SK-N-SH (cell line): ENCODE measurements around the gene ARFRP1. TPM values are rescaled to one million over a fixed set of nuclear protein-coding genes. Genes with fewer than 3 reads are reported as not detected.

Source experiments
- CTCF ChIA-PET: fragments of 300-600, 350-600 bp; formaldehyde crosslinking; extraction: SDS; loops from one replicate; lab custom pipeline; 2021; lab: Yijun Ruan, JAX
- POLR2A ChIA-PET: fragments of 350-600 bp; sonication (Branson Sonifier 250); formaldehyde crosslinking; extraction: SDS; loops from one replicate; lab custom pipeline; 2020; ENCODE audit warnings: antibody characterized with exemption, inconsistent platforms; lab: Yijun Ruan, JAX
- DNase-seq: peaks from one replicate; pipeline ENCODE4 v3.0.0; 2012
- H2AFZ ChIP-seq: fragments of 200-600 bp; sonication (generic); 2 replicates; pipeline ENCODE4 v1.8.1; 2016; ENCODE audit warnings: antibody characterized with exemption, mild to moderate bottlenecking, low read depth
- H3F3A ChIP-seq: fragments of 200-600 bp; sonication (generic); replicated peaks from 2 replicates; pipeline ENCODE3; 2016; ENCODE audit warnings: antibody characterized with exemption, mild to moderate bottlenecking; ENCODE audit not compliant: insufficient read depth
- H3K27ac ChIP-seq, 2 experiments: fragments of 200-500 bp in 1 of 2; fragments of 200-600 bp in 1 of 2; sonication (Bioruptor generic) in 1 of 2; sonication (generic), shearing (Covaris generic) in 1 of 2; 2 replicates each; pipeline versions ENCODE4 v1.5.1 to v1.6.1; 2014 to 2016; ENCODE audit warnings: low read depth in 2 of 2, inconsistent platforms in 1 of 2, low read length in 1 of 2, mild to moderate bottlenecking in 1 of 2, mixed read lengths in 1 of 2
- H3K27me3 ChIP-seq: fragments of 200-600 bp; sonication (generic), shearing (Covaris generic); 2 replicates; pipeline ENCODE4 v1.6.1; 2016; ENCODE audit warnings: mixed run types; ENCODE audit not compliant: insufficient read depth
- H3K36me3 ChIP-seq, 2 experiments: fragments of 200-500 bp in 1 of 2; fragments of 200-600 bp in 1 of 2; sonication (Bioruptor generic) in 1 of 2; sonication (generic) in 1 of 2; replicated peaks in 1 of 2; 2 replicates each; pipeline versions ENCODE3 to v1.5.1; 2014 to 2016; ENCODE audit warnings: low read length in 1 of 2, mild to moderate bottlenecking in 1 of 2; ENCODE audit not compliant: insufficient read depth in 2 of 2, control insufficient read depth in 1 of 2
- H3K4me1 ChIP-seq, 2 experiments: fragments of 200-500 bp in 1 of 2; fragments of 200-600 bp in 1 of 2; sonication (Bioruptor generic) in 1 of 2; sonication (generic), shearing (Covaris generic) in 1 of 2; 2 replicates each; pipeline versions ENCODE4 v1.5.1 to v1.6.1; 2014 to 2016; ENCODE audit warnings: low read depth in 1 of 2, low read length in 1 of 2, mixed run types in 1 of 2; ENCODE audit not compliant: insufficient read depth in 2 of 2, control insufficient read depth in 1 of 2
- H3K4me2 ChIP-seq: fragments of 200-600 bp; sonication (generic), shearing (Covaris generic); 2 replicates; pipeline ENCODE4 v1.6.1; 2017; ENCODE audit warnings: mixed run types
- H3K4me3 ChIP-seq, 2 experiments: fragments of 200-500 bp in 1 of 2; fragments of 200-600 bp in 1 of 2; sonication (Bioruptor generic) in 1 of 2; sonication (generic), shearing (Covaris generic) in 1 of 2; 2 replicates each; pipeline versions ENCODE4 v1.5.1 to v1.8.1; 2014 to 2016; ENCODE audit warnings: low read depth in 2 of 2, inconsistent platforms in 1 of 2, low read length in 1 of 2, mild to moderate bottlenecking in 1 of 2, mixed read lengths in 1 of 2, moderate library complexity in 1 of 2
- H3K79me2 ChIP-seq: fragments of 200-600 bp; sonication (generic); 2 replicates; pipeline ENCODE4 v1.8.1; 2017; ENCODE audit warnings: mild to moderate bottlenecking; ENCODE audit not compliant: insufficient read depth
- H3K9ac ChIP-seq: fragments of 200-600 bp; sonication (generic); 2 replicates; pipeline ENCODE4 v1.6.1; 2017; ENCODE audit warnings: mixed run types
- H3K9me2 ChIP-seq: fragments of 200-600 bp; sonication (generic); 2 replicates; pipeline ENCODE4 v1.6.1; 2017; ENCODE audit warnings: mixed run types
- H3K9me3 ChIP-seq: fragments of 200-600 bp; sonication (generic); 2 replicates; pipeline ENCODE4 v1.6.1; 2017; ENCODE audit warnings: mixed run types, mild to moderate bottlenecking, moderate library complexity
- H4K20me1 ChIP-seq: fragments of 200-600 bp; sonication (generic); 2 replicates; pipeline ENCODE4 v1.6.1; 2017; ENCODE audit warnings: mild to moderate bottlenecking, mixed run types; ENCODE audit not compliant: insufficient read depth
- ELF1 ChIP-seq: IDR thresholded peaks from 2 replicates; pipeline ENCODE4 v1.4.0; 2012
- EZH2phosphoT487 ChIP-seq: fragments of 200-600 bp; sonication (generic); IDR thresholded peaks from 2 replicates; pipeline ENCODE4 v1.6.1; 2017; ENCODE audit warnings: low read depth, mixed run types, mild to moderate bottlenecking, antibody characterized with exemption, moderate library complexity, borderline replicate concordance
- FOXM1 ChIP-seq: IDR thresholded peaks from 2 replicates; pipeline ENCODE4 v1.4.0; 2012; ENCODE audit warnings: low read depth, mild to moderate bottlenecking
- JUND ChIP-seq: IDR thresholded peaks from 2 replicates; pipeline ENCODE4 v1.4.0; 2012
- MAX ChIP-seq: IDR thresholded peaks from 2 replicates; pipeline ENCODE4 v1.4.0; 2012; ENCODE audit warnings: low read depth
- MEF2A ChIP-seq: IDR thresholded peaks from 2 replicates; pipeline ENCODE4 v1.4.0; 2012; ENCODE audit warnings: low read depth, borderline replicate concordance
- NRF1 ChIP-seq: IDR thresholded peaks from 2 replicates; pipeline ENCODE4 v1.6.1; 2012; ENCODE audit warnings: low read depth, mild to moderate bottlenecking, low read length
- RFX5 ChIP-seq: IDR thresholded peaks from 2 replicates; pipeline ENCODE4 v1.6.1; 2012; ENCODE audit warnings: mild to moderate bottlenecking, improper control_type of control experiment, low read length
- RXRA ChIP-seq: IDR thresholded peaks from 2 replicates; pipeline ENCODE4 v1.4.0; 2012; ENCODE audit warnings: low read depth, mild to moderate bottlenecking, borderline replicate concordance
- TAF1 ChIP-seq: IDR thresholded peaks from 2 replicates; pipeline ENCODE4 v1.6.1; 2012; ENCODE audit warnings: low read depth, mild to moderate bottlenecking, low read length, moderate library complexity, borderline replicate concordance
- TCF12 ChIP-seq: IDR thresholded peaks from 2 replicates; pipeline ENCODE4 v1.4.0; 2012
- YY1 ChIP-seq: IDR thresholded peaks from 2 replicates; pipeline ENCODE4 v1.4.0; 2012; ENCODE audit warnings: low read depth, mild to moderate bottlenecking
- ZBTB33 ChIP-seq: IDR thresholded peaks from 2 replicates; pipeline ENCODE4 v1.4.0; 2012; ENCODE audit warnings: low read depth, borderline replicate concordance
- WGBS: methylation state at CpG from one replicate; pipeline ENCODE4 v1.1.6; 2017; ENCODE audit warnings: low lambda C conversion rate; 5-methylcytosine and 5-hydroxymethylcytosine counted together
- polyA plus RNA-seq, 3 experiments: library from polyadenylated mRNA; depleted of rRNA; stranded (reverse); fragments of >200 nt; gene quantifications; 2 replicates each; pipeline ENCODE4 v1.2.3, GENCODE V29; 2012
- TF ChIP-seq, protein P1 (sequence below): IDR thresholded peaks from 2 replicates; pipeline ENCODE4; 2012
- TF ChIP-seq, protein P2 (sequence below): fragments of 150-350 bp; IDR thresholded peaks from 2 replicates; pipeline ENCODE4 v1.6.1; 2017; ENCODE audit warnings: antibody characterized with exemption, low read length, low read depth, borderline replicate concordance
- TF ChIP-seq, protein P3 (sequence below): fragments of 150-350 bp; IDR thresholded peaks from 2 replicates; pipeline ENCODE4 v1.6.1; 2016; ENCODE audit warnings: mild to moderate bottlenecking, low read depth, low read length

ARFRP1 gene
- polyA plus RNA-seq, 1 of the 3 experiments (the other 2 are of a cell fraction): 72.8 TPM

DNA sequence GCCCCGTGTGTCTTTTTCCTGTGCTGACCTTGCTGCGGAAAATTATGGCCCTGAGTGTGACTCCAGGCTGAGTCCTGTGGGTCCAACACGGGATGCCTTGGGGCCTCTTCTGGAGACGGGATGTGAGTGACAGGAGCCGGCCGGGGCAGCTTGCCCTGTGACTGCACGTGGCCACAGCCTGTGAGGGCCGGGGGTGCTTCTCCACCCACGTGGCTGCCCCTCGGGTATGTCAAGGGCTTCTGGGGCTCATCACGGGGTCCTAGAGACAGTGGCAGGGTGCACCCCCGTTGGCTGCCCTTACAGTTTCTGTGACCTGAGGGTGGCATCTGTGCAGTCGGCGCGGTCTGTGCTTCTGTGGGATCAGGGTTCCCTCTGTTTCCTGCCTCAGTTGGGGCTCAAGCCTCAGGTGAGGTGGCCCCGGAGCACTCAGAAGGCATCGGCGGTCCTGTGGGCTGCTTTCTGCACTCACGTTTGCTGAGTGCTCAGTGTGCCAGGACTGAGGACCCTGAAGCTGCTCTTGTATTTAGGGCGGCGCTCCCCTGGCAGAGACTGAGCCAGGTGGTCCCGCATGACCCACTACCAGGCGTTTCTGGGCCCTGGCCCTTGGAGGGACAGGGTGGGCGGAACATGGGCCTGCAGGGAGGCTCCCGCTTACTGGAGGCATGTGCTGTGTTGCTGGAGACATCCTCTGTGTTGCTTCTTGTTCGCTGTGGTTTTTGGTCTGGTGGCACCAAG lies 44.3 kb downstream of the ARFRP1 start (continued):
- TF ChIP-seq RXRA: no peak

- Histone ChIP-seq H3K9ac (no peak overlapping the region), H2AFZ (no peak overlapping the region), H3K36me3 (peaks cover 0 to 58% of the 10 kb centered on the region in 2 experiments), H3F3A (no peaks in the 10 kb centered on the region), H3K27ac (no peak overlapping the region), H3K9me2 (no peaks in the 10 kb centered on the region), H3K79me2 (peaks cover 30% of the 10 kb centered on the region), H3K9me3 (no peaks in the 10 kb centered on the region), H3K4me3 (no peak overlapping the region), H3K4me1 (peaks cover 5 to 12% of the 10 kb centered on the region in 2 experiments; a peak in 2 of 4 replicates), H4K20me1 (no peaks in the 10 kb centered on the region), H3K4me2 (no peak overlapping the region), H3K27me3 (no peaks in the 10 kb centered on the region)
- no peak for DNase-seq
- WGBS: 90% methylated on average over 8 of the region's 9 CpGs
- CTCF ChIA-PET: interaction anchor here (1.7 kb wide), 1 partner anchor 126 kb away, joined by 4 read pairs; the partner anchor contains the start of gene PTK6
- TF ChIP-seq TCF12: no peak
- TF ChIP-seq ZBTB33: no peak
- POLR2A ChIA-PET: interaction anchor here (1.2 kb wide), 1 partner anchor 139 kb away, joined by 3 read pairs; no protein-coding TSS in a partner anchor
These were observed 45.0 kb downstream of the ARFRP1 start for GRCh38 chr20:63662813-63663189.

DNA sequence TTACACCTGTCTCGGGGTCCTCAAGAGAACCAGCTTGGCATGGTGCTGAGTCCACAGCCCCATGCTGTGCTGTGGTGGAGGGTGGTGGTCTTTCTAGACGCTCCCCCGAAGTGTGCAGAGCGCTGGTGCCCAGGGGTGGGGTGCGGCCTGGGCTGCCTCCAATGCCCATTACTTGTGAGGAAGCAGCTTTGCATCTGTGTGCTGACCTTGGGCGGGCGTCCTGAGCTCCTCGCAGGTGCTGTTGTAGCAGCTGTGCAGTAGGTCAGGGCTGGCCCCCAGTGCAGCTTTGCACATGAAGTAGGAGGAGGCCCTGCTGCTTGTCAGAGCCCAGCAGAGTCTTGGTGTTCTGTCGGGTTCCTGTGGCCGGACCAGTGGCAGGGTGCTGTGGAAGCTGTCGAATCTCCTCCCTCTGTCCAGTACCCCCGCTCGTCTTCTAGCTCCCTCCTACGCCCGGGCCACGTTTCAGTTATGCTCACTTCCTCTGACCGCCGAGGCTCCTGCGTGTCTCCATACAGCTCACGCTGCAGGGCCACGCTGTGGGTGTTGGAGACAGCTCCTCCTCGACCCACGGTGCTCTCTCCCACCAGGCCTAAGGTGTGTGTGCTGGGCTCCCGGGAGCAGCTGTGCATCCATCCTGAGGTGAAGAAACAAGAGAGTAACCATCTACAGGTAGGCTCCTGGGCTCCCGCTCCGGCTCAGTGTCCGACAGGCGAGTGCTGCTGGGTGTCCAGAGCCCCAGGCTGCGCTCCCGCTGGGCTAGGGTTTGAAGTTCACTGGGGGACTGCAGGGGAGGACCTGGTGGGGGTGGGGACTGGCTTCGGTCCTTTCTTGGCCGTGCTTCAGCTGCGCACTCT lies 45.6 kb downstream of the ARFRP1 start:
- no peak for DNase-seq
- Histone ChIP-seq H3F3A (no peaks in the 10 kb centered on the region), H3K4me2 (no peak overlapping the region), H3K27ac (no peak overlapping the region), H3K9ac (no peak overlapping the region), H3K9me3 (no peaks in the 10 kb centered on the region), H3K27me3 (no peaks in the 10 kb centered on the region), H3K4me1 (peaks cover 5 to 18% of the 10 kb centered on the region in 2 experiments; a peak in 2 of 4 replicates), H3K4me3 (no peak overlapping the region), H3K36me3 (peaks cover 0 to 52% of the 10 kb centered on the region in 2 experiments), H3K79me2 (peaks cover 30% of the 10 kb centered on the region), H4K20me1 (no peaks in the 10 kb centered on the region), H3K9me2 (no peaks in the 10 kb centered on the region), H2AFZ (no peak overlapping the region)
- ChIA-PET CTCF (interaction anchor here (1.7 kb wide), 1 partner anchor 125 kb away, joined by 4 read pairs; the partner anchor contains the start of gene PTK6), POLR2A (interaction anchor here (0.7 to 1.2 kb wide), 2 partner anchors 138 to 251 kb away, joined by 3 read pairs; no protein-coding TSS in a partner anchor)
- WGBS: 96% methylated on average over 25 of the region's 33 CpGs
- TF ChIP-seq, protein P1, sequence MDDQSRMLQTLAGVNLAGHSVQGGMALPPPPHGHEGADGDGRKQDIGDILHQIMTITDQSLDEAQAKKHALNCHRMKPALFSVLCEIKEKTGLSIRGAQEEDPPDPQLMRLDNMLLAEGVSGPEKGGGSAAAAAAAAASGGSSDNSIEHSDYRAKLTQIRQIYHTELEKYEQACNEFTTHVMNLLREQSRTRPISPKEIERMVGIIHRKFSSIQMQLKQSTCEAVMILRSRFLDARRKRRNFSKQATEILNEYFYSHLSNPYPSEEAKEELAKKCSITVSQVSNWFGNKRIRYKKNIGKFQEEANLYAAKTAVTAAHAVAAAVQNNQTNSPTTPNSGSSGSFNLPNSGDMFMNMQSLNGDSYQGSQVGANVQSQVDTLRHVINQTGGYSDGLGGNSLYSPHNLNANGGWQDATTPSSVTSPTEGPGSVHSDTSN: no peak
- TF ChIP-seq EZH2phosphoT487 (no peak), TAF1 (no peak), FOXM1 (no peak), YY1 (no peak), MAX (no peak), NRF1 (no peak), JUND (no peak), RFX5 (no peak), MEF2A (no peak), ELF1 (no peak)
- TF ChIP-seq, protein P2, sequence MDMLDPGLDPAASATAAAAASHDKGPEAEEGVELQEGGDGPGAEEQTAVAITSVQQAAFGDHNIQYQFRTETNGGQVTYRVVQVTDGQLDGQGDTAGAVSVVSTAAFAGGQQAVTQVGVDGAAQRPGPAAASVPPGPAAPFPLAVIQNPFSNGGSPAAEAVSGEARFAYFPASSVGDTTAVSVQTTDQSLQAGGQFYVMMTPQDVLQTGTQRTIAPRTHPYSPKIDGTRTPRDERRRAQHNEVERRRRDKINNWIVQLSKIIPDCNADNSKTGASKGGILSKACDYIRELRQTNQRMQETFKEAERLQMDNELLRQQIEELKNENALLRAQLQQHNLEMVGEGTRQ: no peak
- TF ChIP-seq, protein P3, sequence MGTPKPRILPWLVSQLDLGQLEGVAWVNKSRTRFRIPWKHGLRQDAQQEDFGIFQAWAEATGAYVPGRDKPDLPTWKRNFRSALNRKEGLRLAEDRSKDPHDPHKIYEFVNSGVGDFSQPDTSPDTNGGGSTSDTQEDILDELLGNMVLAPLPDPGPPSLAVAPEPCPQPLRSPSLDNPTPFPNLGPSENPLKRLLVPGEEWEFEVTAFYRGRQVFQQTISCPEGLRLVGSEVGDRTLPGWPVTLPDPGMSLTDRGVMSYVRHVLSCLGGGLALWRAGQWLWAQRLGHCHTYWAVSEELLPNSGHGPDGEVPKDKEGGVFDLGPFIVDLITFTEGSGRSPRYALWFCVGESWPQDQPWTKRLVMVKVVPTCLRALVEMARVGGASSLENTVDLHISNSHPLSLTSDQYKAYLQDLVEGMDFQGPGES: no peak
